GM12801 (cell line): Measurements from ENCODE around the gene ANO1.

Experiments
- CTCF ChIP-seq: IDR thresholded peaks from one replicate; pipeline ENCODE4 v1.5.1; 2011; ENCODE audit warnings: control low read depth; ENCODE audit not compliant: insufficient read length; ENCODE audit errors: extremely low read depth

The ANO1 gene

GRCh38 chr11:70074746-70075145 is 3.4 kb upstream of the ANO1 start:
- TF ChIP-seq CTCF, result no peak

- no peak for TF ChIP-seq CTCF
Measured at GRCh38 chr11:70075836-70076235, 2.3 kb upstream of the ANO1 start.

GRCh38 chr11:70076461-70076931 is 1.6 kb upstream of the ANO1 start:
- TF ChIP-seq CTCF, result no peak

GRCh38 chr11:70077411-70078094 is 564 bp upstream of the ANO1 start:
- TF ChIP-seq CTCF, result no peak

- no peak for TF ChIP-seq CTCF
Measured at GRCh38 chr11:70078781-70079616, 882 bp downstream of the ANO1 start.

GRCh38 chr11:70079691-70080090 is 1.6 kb downstream of the ANO1 start:
- no peak for TF ChIP-seq CTCF

GRCh38 chr11:70080763-70081162 is 2.6 kb downstream of the ANO1 start:
- no peak for TF ChIP-seq CTCF
